GM19397 (cell line): ENCODE measurements around the gene TRIM9.

Experiments used
- ATAC-seq: cut with Tn5 transposase; IDR thresholded peaks from one replicate; pipeline ENCODE4 v1.9.1; 2021; ENCODE audit warnings: mild to moderate bottlenecking, moderate library complexity; ENCODE audit not compliant: unreplicated experiment

TRIM9 gene

GRCh38 chr14:50937800-50938199, 157.1 kb downstream of the TRIM9 start:
- no peak for ATAC-seq

DNA sequence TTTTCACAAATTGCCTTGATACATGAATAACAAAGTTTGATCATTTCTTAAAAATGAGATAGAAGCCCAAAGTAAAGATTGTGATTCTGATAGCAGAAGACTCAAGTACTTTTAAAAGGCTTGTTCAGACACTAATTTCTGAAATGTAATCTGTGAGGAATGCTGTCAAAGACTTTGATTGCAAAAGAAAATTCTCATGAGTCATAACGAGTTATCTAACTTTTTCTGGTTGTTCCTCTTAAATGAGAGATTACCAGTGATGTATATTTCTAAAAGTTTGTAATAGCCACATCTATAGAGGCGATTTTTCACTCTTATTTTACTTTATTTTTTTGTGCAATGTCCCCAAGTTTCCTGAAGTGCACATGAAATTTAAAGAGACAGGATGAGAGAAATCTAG, 157.6 kb downstream of the TRIM9 start:
- no peak for ATAC-seq

DNA sequence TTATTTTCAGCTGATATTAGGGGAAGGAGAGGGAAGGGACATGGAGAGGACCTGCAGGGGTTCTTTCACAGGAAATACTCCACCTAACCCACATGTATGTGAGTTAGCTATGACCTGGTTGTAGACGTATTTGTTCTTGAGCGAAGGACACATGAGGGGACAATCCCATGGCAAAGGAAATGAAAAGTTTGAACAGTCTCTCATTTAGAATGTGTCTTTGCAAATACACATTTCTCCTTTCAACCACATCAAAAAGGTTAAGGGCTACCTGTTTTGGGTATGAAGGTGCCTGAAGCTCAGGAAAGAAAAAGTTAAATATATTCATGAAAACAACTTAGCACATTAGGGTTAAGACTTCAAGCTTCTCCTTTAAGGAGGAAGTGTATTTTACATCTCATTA, 158.0 kb downstream of the TRIM9 start:
- no peak for ATAC-seq

DNA sequence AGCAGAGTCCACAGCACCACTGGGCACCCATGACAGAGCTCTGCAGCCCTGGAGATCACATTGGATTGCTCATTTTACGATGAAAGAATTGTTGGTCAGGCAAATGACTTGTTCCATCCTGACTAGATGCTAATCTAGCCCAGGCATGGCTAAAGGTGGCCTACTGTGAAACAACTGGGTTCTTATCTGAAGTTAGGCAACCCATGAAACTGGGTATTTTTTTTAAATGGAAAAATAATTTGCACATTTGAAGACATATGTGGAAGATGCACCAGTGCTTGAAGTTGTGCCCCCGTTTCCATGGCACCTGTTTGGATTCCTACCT, 158.9 kb downstream of the TRIM9 start:
- no peak for ATAC-seq

- ATAC-seq = no peak
Observed at GRCh38 chr14:50935126-50936015, 159.5 kb downstream of the TRIM9 start.

GRCh38 chr14:50932592-50933495, 162.1 kb downstream of the TRIM9 start:
- no peak for ATAC-seq

DNA sequence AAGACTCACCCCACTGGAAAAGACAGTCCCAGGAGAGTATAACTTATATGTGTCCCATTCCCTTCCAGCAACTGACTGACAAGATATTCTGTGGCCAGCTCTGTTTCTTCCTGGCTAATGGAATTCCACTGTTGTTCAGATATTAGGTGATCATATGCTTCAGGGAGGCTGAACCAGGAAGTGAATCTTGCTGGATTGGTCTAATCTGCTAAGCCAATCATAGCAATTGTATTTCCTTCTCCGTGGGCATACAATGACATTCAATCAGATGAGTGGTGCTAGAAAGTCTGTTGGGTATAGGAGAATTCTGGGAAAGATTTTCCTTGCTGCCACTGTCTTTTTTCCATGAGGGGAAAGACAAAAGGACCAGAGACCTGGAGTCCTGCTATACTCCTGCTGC, 162.7 kb downstream of the TRIM9 start:
- ATAC-seq = no peak

DNA sequence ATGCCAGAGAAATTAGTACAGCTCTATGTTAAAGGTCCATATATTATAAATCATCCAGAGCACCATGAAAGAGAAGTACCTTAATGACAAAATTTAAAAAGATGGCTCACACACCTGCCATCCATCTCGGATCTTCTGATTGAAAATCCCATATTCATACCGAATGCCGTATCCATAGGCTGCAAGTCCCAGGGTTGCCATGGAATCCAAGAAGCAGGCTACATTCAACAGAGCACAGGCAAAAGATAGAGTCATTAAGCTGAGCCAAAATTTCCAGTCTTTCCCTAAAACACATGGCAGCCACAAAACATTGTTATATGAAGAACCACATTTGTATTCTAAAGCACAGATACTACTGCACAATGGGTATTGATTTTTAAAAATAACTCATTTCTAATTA, 163.3 kb downstream of the TRIM9 start:
- no peak for ATAC-seq

GRCh38 chr14:50929506-50929905, 165.4 kb downstream of the TRIM9 start:
- no peak for ATAC-seq

DNA sequence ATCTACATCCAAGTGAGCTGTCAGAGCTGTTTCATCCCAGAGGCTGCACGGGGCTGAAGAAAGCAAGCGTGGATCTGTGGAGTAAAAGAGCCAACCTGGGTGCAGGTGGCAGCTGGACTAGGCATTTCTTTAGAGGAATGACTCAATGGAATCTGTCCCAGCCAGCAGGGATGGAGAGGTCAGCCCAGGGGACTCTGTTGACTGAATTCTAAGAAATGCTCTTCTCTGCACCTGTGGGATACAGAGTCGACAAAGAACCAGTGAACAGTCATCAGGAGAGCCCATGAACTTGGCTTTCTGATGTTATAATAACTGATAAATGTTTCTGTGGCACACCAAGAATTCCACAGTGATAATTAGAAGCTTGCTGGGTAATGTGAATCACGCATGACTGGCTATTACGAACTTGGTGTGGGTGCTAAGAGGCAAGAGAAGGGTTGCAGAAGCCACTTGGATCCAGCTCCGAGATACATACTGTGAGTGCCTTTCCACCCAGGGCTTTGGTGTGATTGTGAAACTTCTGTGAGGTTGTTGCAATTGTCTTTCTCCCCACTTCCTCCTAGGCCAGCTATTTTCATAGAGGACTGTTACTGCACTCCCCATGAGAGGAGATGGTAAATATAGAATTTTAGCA, 166.8 kb downstream of the TRIM9 start:
- ATAC-seq = no peak

DNA sequence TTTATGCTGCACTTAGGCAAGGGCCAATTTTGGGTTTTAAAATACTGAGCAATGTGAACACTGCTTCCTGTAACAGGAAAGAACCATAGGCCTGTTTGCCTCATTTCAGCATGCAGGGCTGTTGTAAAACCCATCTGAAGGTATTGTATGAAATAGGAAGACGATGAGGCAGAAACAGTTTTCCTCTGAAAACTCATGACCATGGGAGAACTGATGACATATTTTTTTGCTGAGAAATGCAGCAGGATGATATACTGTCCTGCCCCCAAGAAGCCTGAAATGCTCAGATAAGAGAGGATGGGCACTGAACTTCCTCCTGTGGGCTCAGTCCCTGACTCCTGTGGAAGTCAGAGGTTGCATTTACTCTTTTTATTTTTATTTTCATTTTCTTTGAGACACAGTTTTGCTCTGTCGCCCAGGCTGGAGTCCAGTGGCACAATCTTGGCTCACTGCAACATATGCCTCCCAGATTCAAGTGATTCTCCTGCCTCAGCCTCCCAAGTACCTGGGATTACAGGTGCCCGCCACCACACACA, 168.0 kb downstream of the TRIM9 start:
- ATAC-seq = no peak
